Mesodermal cell (in vitro differentiated cells): ENCODE measurements around the gene GSDME.
"Not testable (repeated sequence)": the region's sequence is repeated elsewhere in the genome, so short reads cannot be mapped to it uniquely, and the experiment has no call there.

Experiments used
- H3K27ac ChIP-seq: 2 replicates; pipeline ENCODE4 v1.7.0; 2013; ENCODE audit warnings: mild to moderate bottlenecking, low read depth, low read length, moderate library complexity; ENCODE audit not compliant: severe bottlenecking
- H3K36me3 ChIP-seq: 2 replicates; pipeline ENCODE4 v1.7.1; 2013; ENCODE audit warnings: mild to moderate bottlenecking, low read length, moderate library complexity; ENCODE audit not compliant: control insufficient read depth, insufficient read depth
- H3K4me1 ChIP-seq: one replicate; pipeline ENCODE4 v1.7.1; 2013; ENCODE audit warnings: mild to moderate bottlenecking, low read length; ENCODE audit not compliant: insufficient read depth, control insufficient read depth, poor library complexity, severe bottlenecking
- H3K4me3 ChIP-seq: 2 replicates; pipeline ENCODE4 v1.7.0; 2013; ENCODE audit warnings: low read length, control low read depth, mild to moderate bottlenecking; ENCODE audit not compliant: insufficient read depth, poor library complexity, severe bottlenecking; ENCODE audit errors: extremely low read depth
- H3K9me3 ChIP-seq: 2 replicates; pipeline ENCODE4 v1.7.1; 2013; ENCODE audit warnings: mild to moderate bottlenecking, low read length, moderate library complexity; ENCODE audit not compliant: control insufficient read depth
- WGBS, 2 experiments: methylation state at CpG; one replicate each; pipeline ENCODE4 v1.1.5; 2013; ENCODE audit warnings: missing lambda C conversion rate in 2 of 2; ENCODE audit not compliant: insufficient coverage in 2 of 2; 5-methylcytosine and 5-hydroxymethylcytosine counted together

GSDME gene

DNA sequence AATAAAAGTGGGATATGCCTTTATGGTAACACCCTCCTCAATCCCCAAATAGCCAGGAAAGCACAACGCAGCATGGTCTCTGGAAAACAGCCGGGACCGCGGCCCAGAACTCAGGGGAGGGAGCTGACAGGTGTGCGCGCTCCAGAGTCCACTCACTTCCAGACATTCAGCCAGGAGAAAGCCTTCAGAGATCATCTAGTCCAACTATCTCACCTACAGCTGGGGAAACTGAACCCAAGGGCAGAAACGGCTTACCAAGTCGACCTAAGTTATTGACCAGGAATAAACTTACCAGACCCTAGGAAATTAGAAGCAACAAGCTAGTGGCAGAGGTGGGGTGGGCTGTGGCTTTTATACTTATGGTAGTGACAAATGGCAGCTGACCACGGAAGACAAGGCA, 16.4 kb downstream of the GSDME start:
- Histone ChIP-seq H3K4me1 (peaks cover 4% of the 10 kb centered on the region), H3K27ac (no peak overlapping the region), H3K36me3 (no peaks in the 10 kb centered on the region), H3K4me3 (no peak overlapping the region), H3K9me3 (peaks cover 5% of the 10 kb centered on the region)
- 94% methylated on average over 6 of the region's 9 CpGs; no CpG with 5 or more reads in 1 of the 2 experiments for WGBS, 2 experiments

DNA sequence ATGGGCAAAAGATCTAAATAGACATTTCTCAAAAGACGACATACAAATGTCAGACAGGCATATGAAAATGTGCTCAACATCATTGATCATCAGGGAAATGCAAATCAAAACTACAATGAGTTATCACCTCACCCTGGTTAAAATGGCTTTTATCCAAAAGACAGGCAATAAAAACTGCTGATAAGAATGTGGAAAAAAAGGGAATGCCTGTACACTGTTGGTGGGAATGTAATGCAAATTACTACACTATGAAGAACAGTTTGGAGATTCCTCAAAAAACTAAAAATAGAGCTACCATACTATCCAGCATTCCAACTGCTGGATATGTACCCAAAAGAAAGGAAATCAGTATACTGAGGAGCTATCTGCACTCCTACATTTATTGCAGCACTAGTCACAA, 18.0 kb downstream of the GSDME start:
- 100% methylated on average over 1 of the region's 1 CpG; no CpG with 5 or more reads in 1 of the 2 experiments for WGBS, 2 experiments
- no peak overlapping the region for H3K27ac ChIP-seq

DNA sequence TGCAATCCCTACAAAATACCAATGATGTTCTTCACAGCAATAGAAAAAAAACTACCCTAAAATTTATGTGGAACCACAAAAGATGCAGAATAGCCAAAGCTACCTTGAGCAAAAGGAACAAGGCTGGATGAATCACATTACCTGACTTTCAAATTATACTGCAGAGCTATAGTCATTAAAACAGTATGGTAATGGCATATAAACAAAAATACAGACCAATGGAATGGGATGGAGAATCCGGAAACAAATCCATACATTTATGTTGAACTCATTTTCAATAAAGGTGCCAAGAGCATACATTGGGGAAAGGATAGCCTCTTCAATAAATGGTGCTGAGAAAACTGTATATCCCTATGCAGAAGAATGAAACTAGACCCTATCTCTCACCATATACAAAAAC, 18.7 kb downstream of the GSDME start:
- no peak overlapping the region for H3K4me3 ChIP-seq
- 100% methylated on average over 1 of the region's 1 CpG; no CpG with 5 or more reads in 1 of the 2 experiments for WGBS, 2 experiments
- peaks cover 5% of the 10 kb centered on the region for H3K9me3 ChIP-seq
- no peaks in the 10 kb centered on the region for H3K36me3 ChIP-seq
- peaks cover 8% of the 10 kb centered on the region for H3K4me1 ChIP-seq
- H3K27ac ChIP-seq: no peak overlapping the region

More for the DNA sequence above, 18.0 kb downstream of the GSDME start:
- peaks cover 4% of the 10 kb centered on the region for H3K4me1 ChIP-seq
- H3K4me3 ChIP-seq: no peak overlapping the region
- peaks cover 5% of the 10 kb centered on the region for H3K9me3 ChIP-seq
- H3K36me3 ChIP-seq: no peaks in the 10 kb centered on the region

DNA sequence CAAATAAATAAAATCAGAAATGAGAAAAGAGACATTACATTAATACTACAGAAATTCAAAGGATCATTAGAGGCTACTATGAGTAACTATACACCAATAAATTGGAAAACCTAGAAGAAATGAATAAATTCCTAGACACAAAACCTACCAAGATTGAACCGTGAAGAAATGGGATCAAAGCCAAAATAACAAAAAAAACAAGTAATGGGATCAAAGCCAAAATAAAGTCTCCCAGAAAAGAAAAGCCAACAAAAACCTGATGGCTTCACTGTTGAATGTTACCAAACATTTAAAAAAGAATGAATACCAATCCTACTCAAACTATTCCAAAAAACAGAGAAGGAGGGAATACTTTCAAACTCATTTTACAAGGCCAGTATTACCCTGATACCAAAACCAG, 20.0 kb downstream of the GSDME start:
- Histone ChIP-seq H3K4me3 (no peak overlapping the region), H3K27ac (no peak overlapping the region), H3K9me3 (peaks cover 5% of the 10 kb centered on the region), H3K36me3 (no peaks in the 10 kb centered on the region), H3K4me1 (peaks cover 8% of the 10 kb centered on the region)
- no CpG with 5 or more reads among the region's 1 CpG for WGBS, 2 experiments

DNA sequence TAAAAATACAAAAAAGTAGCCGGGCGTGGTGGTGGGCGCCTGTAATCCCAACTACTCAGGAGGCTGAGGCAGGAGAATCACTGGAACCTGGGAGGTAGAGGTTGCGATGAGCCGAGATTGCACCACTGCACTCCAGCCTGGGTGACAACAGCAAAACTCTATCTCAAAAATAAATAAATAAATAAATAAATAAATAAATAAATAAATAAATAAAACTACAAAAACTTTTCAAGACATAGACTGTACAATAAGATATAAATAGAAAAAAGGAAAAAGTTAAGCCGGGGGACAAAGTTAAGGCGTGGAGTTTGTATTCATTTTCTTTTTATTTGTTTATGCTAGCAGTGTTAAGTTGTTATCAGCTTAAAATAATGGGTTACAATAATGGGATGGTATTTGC, 21.7 kb downstream of the GSDME start:
- not testable (repeated sequence) for H3K36me3 ChIP-seq, H3K4me1 ChIP-seq, H3K27ac ChIP-seq, H3K9me3 ChIP-seq, H3K4me3 ChIP-seq
- WGBS, 2 experiments: 100% methylated on average over 1 of the region's 7 CpGs; no CpG with 5 or more reads in 1 of the 2 experiments

DNA sequence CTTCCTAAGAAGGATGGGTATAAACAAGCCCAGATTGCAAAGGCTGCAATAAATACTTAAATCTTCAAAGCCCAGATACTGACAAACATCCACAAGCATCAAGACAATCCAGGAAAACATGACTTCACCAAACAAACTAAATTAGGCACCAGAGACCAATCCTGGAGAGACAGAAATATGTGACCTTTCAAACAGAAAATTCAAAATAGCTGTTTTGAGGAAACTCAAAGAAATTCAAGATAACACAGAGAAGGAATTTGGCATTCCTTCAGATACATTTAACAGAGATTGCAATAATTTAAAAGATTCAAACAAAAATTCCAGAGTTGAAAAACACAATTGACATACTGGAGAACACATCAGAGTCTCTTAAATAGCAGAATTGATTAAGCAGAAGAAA, 23.0 kb downstream of the GSDME start:
- peaks cover 5% of the 10 kb centered on the region for H3K9me3 ChIP-seq
- H3K4me3 ChIP-seq: no peak overlapping the region
- H3K27ac ChIP-seq: no peak overlapping the region
- H3K4me1 ChIP-seq: peaks cover 4% of the 10 kb centered on the region
- no peaks in the 10 kb centered on the region for H3K36me3 ChIP-seq

DNA sequence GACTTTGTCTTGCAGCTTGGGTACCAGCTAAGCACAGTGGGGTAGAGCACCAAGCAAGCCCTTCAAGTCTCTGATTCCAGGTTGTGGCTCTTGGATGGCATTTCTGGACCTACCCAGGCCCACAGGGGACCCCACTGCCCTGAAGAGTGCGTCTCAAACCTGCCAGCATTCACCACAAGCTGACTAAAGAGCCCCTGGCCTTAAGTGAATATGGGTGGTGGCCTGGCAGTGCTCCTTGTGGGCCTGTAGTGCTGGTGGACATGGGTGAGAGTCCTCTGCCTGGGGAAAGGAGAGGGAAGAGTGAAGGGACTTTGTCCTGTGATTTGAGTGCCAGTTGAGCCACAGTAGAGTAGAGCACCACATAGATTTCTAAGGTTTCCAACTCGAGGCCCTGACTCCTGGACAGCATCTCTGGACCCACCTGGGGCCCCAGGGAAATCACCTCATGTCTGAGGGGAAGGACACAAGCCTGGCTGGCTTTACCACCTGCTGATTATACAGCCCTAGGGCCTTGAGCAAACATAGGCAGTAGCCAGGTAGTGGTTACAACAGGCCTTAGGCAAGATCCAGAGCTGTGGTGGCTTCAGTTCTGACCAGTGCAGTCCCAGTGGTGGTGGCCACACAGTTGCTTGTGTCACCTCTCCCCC, 23.7 kb downstream of the GSDME start:
- WGBS, 2 experiments: 75 to 78% methylated on average over 1 to 2 of the region's 2 CpGs
- Histone ChIP-seq H3K4me1 (peaks cover 4% of the 10 kb centered on the region), H3K36me3 (no peaks in the 10 kb centered on the region), H3K27ac (no peak overlapping the region), H3K9me3 (no peaks in the 10 kb centered on the region), H3K4me3 (no peak overlapping the region)

DNA sequence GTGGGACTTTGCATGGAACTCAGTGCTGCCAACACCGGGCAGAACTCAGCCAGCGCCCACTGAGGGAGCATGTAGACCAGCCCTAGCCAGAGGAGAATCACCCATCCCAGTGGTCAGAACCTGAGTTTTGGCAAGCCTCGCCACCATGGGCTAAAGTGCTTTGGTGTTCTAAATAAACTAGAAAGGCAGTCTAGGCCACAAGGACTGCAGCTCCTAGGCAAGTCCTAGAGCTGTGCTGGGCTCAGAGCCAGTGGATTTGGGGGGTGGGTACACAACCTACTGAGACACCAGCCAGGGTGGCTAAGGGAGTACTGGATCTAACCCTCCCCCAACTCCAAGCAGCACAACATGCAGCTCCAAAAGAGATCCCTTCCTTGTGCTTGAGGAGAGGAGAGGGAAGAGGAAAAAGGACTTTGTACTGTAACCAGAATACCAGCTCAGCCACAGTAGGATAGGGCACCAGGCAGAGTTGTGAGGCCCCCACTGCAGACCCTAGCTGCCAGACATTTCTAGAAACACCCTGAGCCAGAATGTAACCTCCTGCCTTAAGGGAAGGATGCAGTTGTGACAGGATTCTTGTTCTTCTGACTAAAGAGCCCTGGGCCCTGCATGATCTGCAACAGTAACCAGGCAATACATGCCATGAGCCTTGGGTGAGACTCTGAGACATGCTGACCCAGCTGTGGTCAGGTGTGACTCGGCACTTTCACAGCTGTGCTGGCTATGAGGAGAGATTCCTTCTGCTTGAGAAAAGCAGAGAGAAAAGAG, 24.4 kb downstream of the GSDME start:
- H3K9me3 ChIP-seq: no peaks in the 10 kb centered on the region
- H3K36me3 ChIP-seq: no peaks in the 10 kb centered on the region
- H3K4me1 ChIP-seq: peaks cover 4% of the 10 kb centered on the region
- 92 to 93% methylated on average over 4 of the region's 4 CpGs for WGBS, 2 experiments
- H3K4me3 ChIP-seq: no peak overlapping the region
- H3K27ac ChIP-seq: no peak overlapping the region

DNA sequence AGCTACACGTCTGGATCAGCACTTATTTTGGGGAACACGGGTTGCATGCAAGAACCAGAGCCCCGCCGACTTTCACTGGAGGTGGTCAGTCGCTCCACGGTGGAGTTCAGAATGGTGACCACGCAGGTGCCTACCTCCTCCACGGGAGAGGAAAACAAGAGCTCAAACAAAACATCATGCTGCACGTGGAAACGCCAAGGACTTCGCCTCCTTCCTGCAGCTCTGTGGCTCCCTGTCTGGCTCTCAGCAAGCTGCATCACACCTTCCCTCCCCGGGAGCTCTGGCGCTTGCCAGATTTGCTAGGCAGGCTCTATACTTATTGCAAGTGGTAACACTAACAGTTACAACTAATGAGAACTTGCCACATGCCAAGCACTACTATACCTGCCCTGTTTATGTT, 26.0 kb downstream of the GSDME start:
- Histone ChIP-seq H3K36me3 (no peaks in the 10 kb centered on the region), H3K4me3 (no peak overlapping the region), H3K9me3 (no peaks in the 10 kb centered on the region), H3K27ac (no peak overlapping the region), H3K4me1 (peaks cover 4% of the 10 kb centered on the region)
- 90 to 93% methylated on average over 11 to 13 of the region's 13 CpGs for WGBS, 2 experiments

DNA sequence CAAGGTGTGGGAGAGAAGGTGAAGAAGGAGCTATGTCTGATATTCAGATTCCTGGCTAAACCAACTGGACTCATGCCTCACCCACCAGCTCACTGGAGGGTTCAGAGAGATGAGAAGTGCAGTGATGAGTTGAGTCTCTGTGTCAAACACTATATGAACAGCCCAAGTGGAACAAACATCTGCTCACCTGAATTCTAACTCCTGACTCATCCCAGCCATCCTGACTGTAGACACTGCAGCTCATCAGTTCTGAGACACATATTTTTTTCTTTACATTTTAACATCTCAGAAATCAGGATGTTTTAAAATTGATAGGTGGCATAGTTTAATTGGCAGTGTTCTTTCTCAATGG, 27.3 kb downstream of the GSDME start:
- Histone ChIP-seq H3K9me3 (no peaks in the 10 kb centered on the region), H3K4me3 (no peak overlapping the region), H3K27ac (no peak overlapping the region), H3K36me3 (no peaks in the 10 kb centered on the region), H3K4me1 (peaks cover 4% of the 10 kb centered on the region)

DNA sequence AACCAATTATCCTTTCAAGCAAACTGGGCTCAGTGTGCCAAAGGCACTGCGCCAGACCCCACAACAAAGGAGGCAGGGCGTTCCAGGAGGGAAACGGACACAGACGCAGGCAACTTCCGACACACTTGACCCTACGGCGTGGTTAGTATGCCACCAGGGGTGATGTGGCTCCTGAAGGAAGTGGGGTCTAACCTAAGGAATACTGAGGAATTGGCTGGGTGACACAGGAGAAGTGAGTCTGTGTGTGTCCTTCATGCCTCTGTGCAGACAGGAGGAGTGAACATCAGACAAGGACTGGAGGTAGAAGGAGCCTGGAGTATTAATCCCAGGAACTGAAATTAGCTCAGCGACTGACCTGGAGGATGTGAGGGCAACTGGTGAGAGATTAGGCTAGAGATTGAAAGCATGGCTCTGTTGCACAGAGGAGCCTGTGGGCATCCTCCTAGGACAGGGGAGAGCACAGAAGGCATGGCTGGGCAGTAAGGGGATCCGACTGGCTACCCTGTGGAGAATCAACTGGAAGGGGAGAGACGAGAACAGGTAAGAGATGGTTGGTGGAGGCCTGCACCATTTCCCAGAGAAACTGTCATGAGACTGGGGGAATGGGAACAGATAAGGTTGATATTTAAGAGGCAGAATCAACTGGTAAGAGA, 27.8 kb downstream of the GSDME start:
- 91 to 99% methylated on average over 8 to 9 of the region's 10 CpGs for WGBS, 2 experiments
- no peak overlapping the region for H3K27ac ChIP-seq
- no peaks in the 10 kb centered on the region for H3K9me3 ChIP-seq
- peaks cover 4% of the 10 kb centered on the region for H3K4me1 ChIP-seq
- no peaks in the 10 kb centered on the region for H3K36me3 ChIP-seq
- no peak overlapping the region for H3K4me3 ChIP-seq
